Central memory CD4-positive, alpha-beta T cell (primary cell): ENCODE results near the gene ESPNL.
A peak's percentile ranks its signal among the peaks of the same experiment; 100 is the strongest.

ENCODE experiments used
- DNase-seq: peaks from one replicate; pipeline ENCODE4 v3.0.0; 2022

ESPNL gene

DNA sequence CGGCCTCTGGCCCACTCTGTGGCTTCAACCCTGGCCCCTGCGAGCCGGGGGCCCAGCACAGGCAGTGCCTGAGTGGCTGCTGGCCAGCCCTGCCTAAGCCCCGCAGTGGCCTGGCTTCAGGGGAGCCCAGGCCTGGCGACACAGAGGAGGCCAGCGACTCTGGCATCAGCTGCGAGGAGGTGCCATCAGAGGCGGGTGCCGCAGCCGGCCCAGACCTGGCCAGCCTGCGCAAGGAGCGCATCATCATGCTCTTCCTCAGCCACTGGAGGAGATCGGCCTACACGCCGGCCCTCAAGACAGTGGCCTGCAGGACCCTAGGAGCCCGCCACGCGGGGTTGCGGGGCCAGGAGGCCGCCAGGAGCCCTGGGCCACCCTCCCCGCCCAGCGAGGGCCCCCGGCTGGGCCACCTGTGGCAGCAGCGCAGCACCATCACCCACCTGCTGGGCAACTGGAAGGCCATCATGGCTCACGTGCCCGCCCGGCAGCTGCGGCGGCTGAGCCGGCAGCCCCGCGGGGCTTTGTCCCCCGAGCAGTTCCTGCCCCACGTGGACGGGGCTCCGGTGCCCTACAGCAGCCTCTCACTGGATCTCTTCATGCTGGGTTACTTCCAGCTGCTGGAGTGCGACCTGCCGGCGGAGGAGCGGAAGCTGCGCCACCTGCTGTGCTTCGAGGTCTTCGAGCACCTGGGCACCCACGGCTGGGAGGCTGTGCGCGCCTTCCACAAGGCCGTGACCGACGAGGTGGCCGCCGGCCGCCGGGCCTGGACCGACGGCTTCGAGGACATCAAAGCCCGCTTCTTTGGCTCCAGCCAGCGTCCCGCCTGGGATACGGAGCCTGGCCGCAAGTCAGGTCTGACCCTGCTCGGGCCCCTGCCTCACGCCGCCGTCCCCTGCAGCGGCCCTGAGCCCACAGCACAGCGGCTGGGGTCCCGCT is 30.8 kb downstream of the ESPNL start:
- no peak for DNase-seq

DNA sequence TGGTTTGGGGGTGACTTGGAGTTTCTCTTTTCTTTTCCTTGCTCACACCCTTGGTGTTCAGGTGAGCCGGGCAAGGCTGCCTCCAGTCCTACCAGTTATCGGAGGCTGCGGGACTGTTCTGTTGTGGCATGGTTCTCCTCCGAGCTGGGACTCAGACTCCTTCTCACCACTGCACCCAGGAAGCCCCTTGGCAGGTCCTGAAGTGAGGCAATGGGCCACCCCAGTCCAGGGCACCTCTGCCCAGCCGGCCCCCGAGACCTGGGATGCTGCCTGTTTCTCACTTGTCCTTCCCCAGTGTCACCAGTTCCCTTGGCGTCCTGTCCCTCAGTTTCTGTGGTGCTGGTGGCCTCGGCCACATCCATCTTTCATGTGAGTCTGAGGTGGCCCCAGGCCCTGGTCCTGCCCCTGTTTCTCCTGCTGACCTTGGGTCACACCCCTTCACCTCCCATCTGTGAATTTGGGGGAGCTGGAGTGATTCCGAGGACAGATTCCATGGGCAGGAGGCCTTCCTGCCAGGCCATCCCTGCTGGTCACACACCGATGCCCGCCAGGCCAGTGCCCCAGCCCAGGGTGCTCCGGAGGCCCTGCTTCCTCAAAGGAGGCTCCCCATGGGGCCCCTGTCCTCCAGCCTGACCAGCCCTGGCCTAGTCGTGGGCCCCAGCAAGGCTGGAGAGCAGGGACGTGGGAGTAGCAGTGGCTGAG is 31.8 kb downstream of the ESPNL start:
- DNase-seq, result no peak

GRCh38 chr2:238132463-238133450 is 32.6 kb downstream of the ESPNL start:
- no peak for DNase-seq

- DNase-seq, result no peak
Observed at GRCh38 chr2:238133499-238134392, 33.6 kb downstream of the ESPNL start.

DNA sequence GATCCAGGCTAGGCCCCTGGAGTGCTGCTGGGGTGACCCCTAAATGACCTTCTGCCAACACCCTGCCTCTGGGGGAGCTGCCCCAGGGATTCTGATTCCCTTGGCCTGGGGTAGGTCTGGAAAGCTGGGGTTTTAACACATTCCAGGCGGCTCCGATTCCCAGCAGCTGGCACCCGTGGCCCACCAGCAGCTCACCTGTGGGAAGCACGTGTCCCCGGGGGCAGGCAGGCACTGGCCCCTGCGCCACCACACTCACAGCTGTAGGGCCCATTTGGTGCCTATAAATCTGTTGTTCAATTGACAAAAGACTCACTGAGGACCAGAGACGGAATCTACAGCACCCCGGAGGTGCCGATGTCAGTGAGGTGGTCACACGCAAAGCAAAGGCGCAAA is 34.2 kb downstream of the ESPNL start:
- DNase-seq, result no peak

DNA sequence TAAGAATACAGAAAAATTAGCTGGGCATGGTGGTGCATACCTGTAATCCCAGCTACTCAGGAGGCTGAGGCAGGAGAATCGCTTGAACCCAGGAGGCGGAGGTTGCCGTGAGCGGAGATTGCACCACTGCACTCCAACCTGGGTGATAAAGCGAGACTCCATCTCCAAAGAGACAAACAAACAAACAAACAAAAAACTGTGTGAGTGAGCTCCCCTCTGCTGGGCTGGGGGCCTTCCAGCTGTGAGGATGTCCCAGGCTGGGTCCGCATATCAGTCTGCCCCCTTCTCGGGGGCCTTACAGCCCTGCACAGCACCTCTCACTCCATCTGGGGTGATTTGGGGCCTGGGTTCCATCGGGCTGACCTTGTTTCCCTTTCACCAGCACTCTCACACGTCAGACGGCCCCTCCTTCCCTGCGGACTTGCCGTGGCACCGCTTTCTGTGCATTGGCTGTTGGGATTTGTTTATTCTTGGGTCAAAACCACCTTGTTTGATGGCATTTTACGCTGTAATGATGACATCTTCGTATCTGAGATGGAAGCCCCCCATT is 35.5 kb downstream of the ESPNL start:
- no peak for DNase-seq

GRCh38 chr2:238136820-238137537 is 36.8 kb downstream of the ESPNL start:
- no peak for DNase-seq

DNA sequence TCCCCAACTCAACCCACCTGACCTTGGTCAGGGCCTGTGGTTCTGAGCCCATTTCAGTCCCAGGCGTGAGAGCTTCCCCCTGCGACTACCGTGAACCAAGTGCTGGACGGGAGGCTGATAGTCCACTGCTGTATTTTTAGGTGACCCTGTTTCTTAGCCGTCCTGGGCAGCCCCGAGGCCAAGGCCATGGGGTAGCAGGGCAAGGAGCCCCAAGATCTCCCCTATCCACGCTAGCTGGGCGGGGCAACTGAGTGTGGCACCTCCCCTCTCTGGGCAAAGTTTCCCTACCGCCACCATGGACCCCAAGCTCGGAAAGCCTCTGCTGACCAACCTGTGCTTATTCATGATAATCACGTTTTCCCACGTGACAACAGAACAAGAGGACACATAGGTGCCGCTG is 37.7 kb downstream of the ESPNL start:
- no peak for DNase-seq

- no peak for DNase-seq
Observed at GRCh38 chr2:238138331-238139195, 38.4 kb downstream of the ESPNL start, which contains the start of gene KLHL30. Gene KLHL30, plus strand, starts transcription at chr2:238138668. Its CDS starts 2,087 bp downstream, at chr2:238140755.

DNA sequence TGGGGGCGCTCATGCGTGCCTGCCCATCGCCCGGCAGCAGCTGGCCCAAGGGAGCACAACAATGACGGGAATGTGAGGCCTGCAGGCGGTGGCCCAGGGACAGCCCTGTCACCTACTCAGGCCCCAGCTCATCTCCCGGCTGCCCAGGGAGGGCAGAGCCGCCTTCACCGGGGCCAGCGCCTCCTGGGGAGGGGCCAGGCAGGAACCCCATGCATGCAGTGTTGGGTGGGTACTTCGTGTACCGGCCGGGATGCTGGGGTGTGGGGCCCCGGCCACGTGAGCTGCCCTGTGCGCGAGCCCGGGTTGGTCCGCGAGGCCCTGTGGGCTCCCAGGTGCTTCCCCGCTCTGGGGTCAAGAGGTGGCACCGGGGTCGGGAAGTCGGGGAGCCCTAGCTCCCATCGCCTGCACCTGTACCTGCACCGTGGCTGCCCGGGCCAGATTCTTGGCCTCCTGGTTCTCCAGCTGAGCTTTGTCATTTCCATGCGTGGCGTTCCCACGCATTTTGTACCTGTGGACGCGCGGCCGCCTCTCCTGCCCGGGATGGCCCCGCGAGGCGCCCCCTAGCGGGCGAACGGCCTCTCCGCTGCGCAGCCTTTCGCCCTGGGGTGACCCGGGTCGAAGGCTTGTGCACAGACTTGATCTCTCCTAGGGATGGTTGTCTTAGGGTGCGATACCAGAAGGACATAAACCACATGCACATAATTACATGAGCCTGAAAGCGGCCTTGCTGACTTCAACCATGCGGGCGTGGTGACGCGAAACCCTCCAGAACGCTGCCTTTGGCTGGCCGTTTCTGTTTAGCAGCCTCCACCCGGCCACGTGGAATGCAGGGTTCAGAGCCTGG is 39.3 kb downstream of the ESPNL start:
- peak; percentile 13 for DNase-seq

DNA sequence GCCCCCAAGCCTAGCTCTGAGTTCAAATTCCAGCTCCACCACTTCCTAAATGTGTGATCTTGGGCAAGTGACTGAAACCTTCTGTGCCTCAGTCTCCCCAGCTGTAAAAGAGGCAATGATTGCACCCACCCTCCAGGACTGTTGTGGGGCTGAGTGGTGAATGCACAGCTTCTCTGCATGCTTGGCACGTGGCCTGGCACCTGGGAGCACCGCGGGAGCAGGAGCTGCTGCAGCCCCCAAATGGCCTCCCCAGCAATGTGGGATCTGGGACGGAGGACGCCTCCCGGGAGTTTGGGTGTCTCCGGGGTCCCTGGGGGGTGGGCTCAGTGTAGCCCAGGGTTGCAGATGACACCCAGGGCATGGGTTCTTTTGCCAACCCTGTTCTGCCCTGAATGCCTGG is 39.9 kb downstream of the ESPNL start:
- no peak for DNase-seq

GRCh38 chr2:238140721-238141540 is 40.8 kb downstream of the ESPNL start:
- DNase-seq, result no peak

GRCh38 chr2:238141541-238142318 is 41.6 kb downstream of the ESPNL start:
- DNase-seq, result no peak

- no peak for DNase-seq
Observed at GRCh38 chr2:238142382-238143205, 42.5 kb downstream of the ESPNL start.

DNA sequence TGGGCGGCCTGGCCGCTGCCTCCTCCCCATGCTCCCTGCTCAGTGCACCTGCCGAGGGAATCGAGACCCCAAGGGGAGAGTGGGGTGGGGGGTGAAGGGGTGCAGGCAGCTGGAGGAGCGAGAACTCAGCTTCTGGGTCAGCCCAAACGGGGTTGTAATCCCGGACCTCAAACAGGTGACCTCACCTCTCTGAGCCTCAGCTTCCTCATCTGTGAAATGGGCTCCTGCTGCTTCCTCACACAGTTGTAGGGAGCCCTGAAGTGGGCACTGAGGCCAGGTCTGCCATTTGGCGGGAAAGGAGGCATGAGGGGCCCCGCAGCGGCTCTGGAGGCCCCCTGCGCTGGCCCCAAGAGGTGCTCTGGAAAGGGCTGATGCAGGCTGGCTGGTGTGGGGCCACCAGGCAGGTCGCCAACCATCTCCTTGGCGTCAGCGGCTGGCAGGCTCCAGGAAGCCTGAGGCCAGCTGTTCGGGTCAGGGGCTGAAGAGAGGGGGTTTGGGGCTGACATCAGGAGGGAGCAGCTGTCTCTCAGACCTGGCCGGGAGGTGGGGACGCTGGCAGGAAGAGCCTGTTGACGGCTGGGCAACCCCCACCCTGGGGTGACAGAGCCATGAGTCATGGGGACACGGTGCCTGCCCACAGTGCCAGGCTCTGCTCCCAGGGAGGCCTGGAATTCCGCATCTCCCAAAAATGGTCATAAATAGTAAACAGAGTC is 43.3 kb downstream of the ESPNL start:
- DNase-seq, result no peak
